Testis (tissue), 3 donors: ENCODE data around the gene ALDH2. TPM values are rescaled to one million over a fixed set of nuclear protein-coding genes. Genes with fewer than 3 reads are reported as not detected.

Source experiments
- DNase-seq: peaks from one replicate; pipeline ENCODE4 v3.0.0-alpha.2; 2019
- H3K27ac ChIP-seq, 2 donors: fragments of 200-600 bp; sonication (generic); one replicate each; pipeline ENCODE4 v1.5.1; 2019
- H3K27me3 ChIP-seq: fragments of 200-600 bp; sonication (generic); one replicate; pipeline ENCODE4 v1.5.1; 2019
- H3K36me3 ChIP-seq: fragments of 200-600 bp; sonication (generic); one replicate; pipeline ENCODE4 v1.5.1; 2017; ENCODE audit warnings: low read depth; ENCODE audit errors: missing control alignments
- H3K4me1 ChIP-seq: fragments of 200-600 bp; sonication (generic); one replicate; pipeline ENCODE4 v1.5.1; 2019
- H3K4me3 ChIP-seq, 2 donors: fragments of 200-600 bp; sonication (generic); one replicate each; pipeline ENCODE4 v1.5.1; 2017 to 2019
- H3K9me3 ChIP-seq: fragments of 200-600 bp; sonication (generic); one replicate; pipeline ENCODE4 v1.5.1; 2017
- CTCF ChIP-seq, 3 experiments: fragments of 450-650 bp in 2 of 3; fragments of 200-600 bp in 1 of 3; sonication (generic) in 1 of 3; IDR thresholded peaks; one replicate each; pipeline ENCODE4 v1.5.1; 2016 to 2019; ENCODE audit warnings: antibody characterized with exemption in 3 of 3, mild to moderate bottlenecking in 2 of 3, moderate library complexity in 1 of 3
- POLR2A ChIP-seq: fragments of 450-650 bp; IDR thresholded peaks from one replicate; pipeline ENCODE4 v1.6.1; 2017; ENCODE audit warnings: antibody characterized with exemption, mild to moderate bottlenecking, moderate library complexity
- WGBS, 2 donors: methylation state at CpG; one replicate each; pipeline ENCODE4 v1.1.5; 2018; 5-methylcytosine and 5-hydroxymethylcytosine counted together
- intact Hi-C: fragments of 100-400 bp; cut with DNase I; formaldehyde crosslinking; loops from one replicate; pipeline ENCODE4 v1.15.1; 2023; ENCODE audit warnings: low total_unique reads
- polyA plus RNA-seq: library from polyadenylated mRNA; stranded (reverse); fragments of 350-450 nt; fragmentation: Illumina TruSeq; extraction: RNeasy Lipid Tissue Mini Kit (QIAGEN cat#74804); gene quantifications from one replicate; pipeline ENCODE4 v1.2.3, GENCODE V29; 2014; ENCODE audit warnings: low read depth, low replicate concordance; ENCODE audit not compliant: insufficient read depth
- total RNA-seq, 2 donors: library from RNA; depleted of rRNA; stranded (reverse); fragments of >200 nt; gene quantifications; one replicate each; pipeline ENCODE4 v1.2.3, GENCODE V29; 2016

ALDH2 gene
- total and polyA plus RNA-seq, 3 donors from 2014 or later = 58.4 to 96.4 (median 76.6) TPM

GRCh38 chr12:111789779-111790178 lies 23.0 kb downstream of the ALDH2 start:
- DNase-seq = no peak
- Histone ChIP-seq H3K27me3 (no peaks in the 10 kb centered on the region), H3K4me1 (peaks cover 27% of the 10 kb centered on the region), H3K9me3 (no peaks in the 10 kb centered on the region), H3K4me3 (no peak overlapping the region), H3K27ac (no peak overlapping the region), H3K36me3 (no peaks in the 10 kb centered on the region)
- 75 to 80% methylated on average over 10 to 11 of the region's 11 CpGs for WGBS, 2 donors
- intact Hi-C loops = no loop called here
- TF ChIP-seq POLR2A = no peak
- no peak for TF ChIP-seq CTCF (IDR thresholded peaks at IDR 0.05)

- no peaks in the 10 kb centered on the region for H3K9me3 ChIP-seq
- WGBS, 2 donors = 55 to 59% methylated on average over 4 to 8 of the region's 8 CpGs
- peaks cover 27% of the 10 kb centered on the region for H3K4me1 ChIP-seq
- intact Hi-C loops = no loop called here
- no peaks in the 10 kb centered on the region for H3K36me3 ChIP-seq
- H3K4me3 ChIP-seq = no peak overlapping the region
- no peak for DNase-seq
- no peaks in the 10 kb centered on the region for H3K27me3 ChIP-seq
- TF ChIP-seq POLR2A = no peak
- no peak for TF ChIP-seq CTCF (IDR thresholded peaks at IDR 0.05)
- H3K27ac ChIP-seq = peak overlapping the region; percentile 60 to 82
Measured at GRCh38 chr12:111791507-111791906, 24.8 kb downstream of the ALDH2 start.

GRCh38 chr12:111792155-111792855 lies 25.6 kb downstream of the ALDH2 start:
- no peak for TF ChIP-seq POLR2A
- H3K27ac ChIP-seq = peak overlapping the region; percentile 60 to 82
- no peaks in the 10 kb centered on the region for H3K36me3 ChIP-seq
- H3K4me3 ChIP-seq = no peak overlapping the region
- intact Hi-C loops = no loop called here
- WGBS, 2 donors = 71 to 76% methylated on average over 23 to 26 of the region's 27 CpGs
- H3K4me1 ChIP-seq = peaks cover 27% of the 10 kb centered on the region
- no peaks in the 10 kb centered on the region for H3K9me3 ChIP-seq
- DNase-seq = peak; percentile 91
- no peaks in the 10 kb centered on the region for H3K27me3 ChIP-seq

- intact Hi-C loops = no loop called here
- H3K27ac ChIP-seq = no peak overlapping the region
- peaks cover 27% of the 10 kb centered on the region for H3K4me1 ChIP-seq
- H3K9me3 ChIP-seq = no peaks in the 10 kb centered on the region
- 64 to 84% methylated on average over 3 of the region's 3 CpGs for WGBS, 2 donors
- no peak for TF ChIP-seq CTCF (IDR thresholded peaks at IDR 0.05)
- no peak for TF ChIP-seq POLR2A
- H3K27me3 ChIP-seq = no peaks in the 10 kb centered on the region
- H3K4me3 ChIP-seq = no peak overlapping the region
- no peak for DNase-seq
- no peaks in the 10 kb centered on the region for H3K36me3 ChIP-seq
Measured at GRCh38 chr12:111792856-111793235, 26.1 kb downstream of the ALDH2 start.

GRCh38 chr12:111798182-111798581 lies 31.4 kb downstream of the ALDH2 start:
- TF ChIP-seq POLR2A (no peak), CTCF (IDR thresholded peaks at IDR 0.05) (no peak)
- H3K36me3 ChIP-seq = no peaks in the 10 kb centered on the region
- intact Hi-C loops = no loop called here
- WGBS, 2 donors = 35 to 77% methylated on average over 4 of the region's 4 CpGs
- no peak overlapping the region for H3K4me3 ChIP-seq
- no peaks in the 10 kb centered on the region for H3K9me3 ChIP-seq
- H3K27ac ChIP-seq = no peak overlapping the region
- H3K27me3 ChIP-seq = no peaks in the 10 kb centered on the region
- no peaks in the 10 kb centered on the region for H3K4me1 ChIP-seq
- DNase-seq = peak; percentile 41
